GM18517 (cell line): ENCODE data around the gene CDK17.

Source experiments
- ATAC-seq: cut with Tn5 transposase; IDR thresholded peaks from one replicate; pipeline ENCODE4 v1.9.1; 2021; ENCODE audit warnings: mild to moderate bottlenecking, moderate library complexity; ENCODE audit not compliant: unreplicated experiment

CDK17 gene

GRCh38 chr12:96241846-96242256 is 158.4 kb downstream of the CDK17 start:
- no peak for ATAC-seq

GRCh38 chr12:96241431-96241830 is 158.8 kb downstream of the CDK17 start:
- no peak for ATAC-seq

- ATAC-seq: no peak
These were observed 159.6 kb downstream of the CDK17 start for GRCh38 chr12:96240656-96241055.

GRCh38 chr12:96239711-96240635 is 160.3 kb downstream of the CDK17 start:
- ATAC-seq: no peak

GRCh38 chr12:96238336-96239047 is 161.7 kb downstream of the CDK17 start:
- no peak for ATAC-seq

GRCh38 chr12:96237465-96238077 is 162.7 kb downstream of the CDK17 start:
- ATAC-seq: no peak

- ATAC-seq: no peak
These were observed 163.2 kb downstream of the CDK17 start for GRCh38 chr12:96237035-96237434.

GRCh38 chr12:96236221-96236822 is 163.9 kb downstream of the CDK17 start:
- no peak for ATAC-seq

- ATAC-seq: no peak
These were observed 164.8 kb downstream of the CDK17 start for GRCh38 chr12:96235484-96235826.

- ATAC-seq: no peak
These were observed 165.4 kb downstream of the CDK17 start for GRCh38 chr12:96234591-96235483.

- ATAC-seq: no peak
These were observed 166.2 kb downstream of the CDK17 start for GRCh38 chr12:96233939-96234461.

GRCh38 chr12:96233168-96233567 is 167.1 kb downstream of the CDK17 start:
- no peak for ATAC-seq

- no peak for ATAC-seq
These were observed 169.6 kb downstream of the CDK17 start for GRCh38 chr12:96230646-96231045.

- ATAC-seq: no peak
These were observed 171.5 kb downstream of the CDK17 start for GRCh38 chr12:96228566-96229248.
